AG09309 (cell line): ENCODE measurements around the gene GRAMD1B.

Source experiments
- DNase-seq: peaks from one replicate; pipeline ENCODE4 v3.0.0-alpha.2; 2010; ENCODE audit warnings: low read depth
- H3K4me3 ChIP-seq: 2 replicates; pipeline ENCODE4 v1.5.1; 2011; ENCODE audit warnings: mild to moderate bottlenecking, low read depth, low read length, moderate library complexity; ENCODE audit not compliant: control insufficient read depth
- CTCF ChIP-seq: IDR thresholded peaks from 2 replicates; pipeline ENCODE4 v1.5.1; 2011; ENCODE audit warnings: mild to moderate bottlenecking, low read depth, low read length, inconsistent platforms; ENCODE audit not compliant: insufficient read depth, control insufficient read depth; ENCODE audit errors: missing control alignments

The GRAMD1B gene

GRCh38 chr11:123584186-123584585, 154.1 kb downstream of the GRAMD1B start:
- TF ChIP-seq CTCF: no peak
- no peak for DNase-seq

GRCh38 chr11:123584737-123585136, 154.7 kb downstream of the GRAMD1B start:
- no peak for TF ChIP-seq CTCF
- no peak for DNase-seq
- H3K4me3 ChIP-seq: no peak overlapping the region

More at GRCh38 chr11:123584186-123584585, 154.1 kb downstream of the GRAMD1B start:
- no peak overlapping the region for H3K4me3 ChIP-seq

DNA sequence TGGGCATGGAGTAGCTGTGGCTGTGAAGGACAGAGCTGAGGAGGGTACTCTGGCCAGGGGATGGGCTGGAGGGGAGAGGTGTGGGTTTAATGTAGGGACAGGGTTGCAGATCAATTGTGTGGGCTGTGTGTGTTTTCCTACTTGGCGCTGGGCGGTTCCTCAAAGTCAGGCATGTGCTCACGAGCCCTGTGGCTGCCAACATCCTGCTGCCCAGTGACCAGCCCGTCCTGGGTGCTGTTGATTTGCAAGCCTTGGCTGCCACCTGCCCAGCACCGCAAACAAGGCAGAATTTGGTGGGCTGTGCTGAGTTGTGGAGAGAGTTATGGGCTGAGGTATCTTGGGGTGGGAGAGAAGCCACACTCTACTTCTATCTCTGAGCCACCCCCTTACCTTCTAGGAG, 155.1 kb downstream of the GRAMD1B start:
- no peak for DNase-seq
- TF ChIP-seq CTCF: no peak
- no peak overlapping the region for H3K4me3 ChIP-seq

GRCh38 chr11:123585706-123586105, 155.6 kb downstream of the GRAMD1B start:
- H3K4me3 ChIP-seq: no peak overlapping the region
- no peak for TF ChIP-seq CTCF
- DNase-seq: no peak

DNA sequence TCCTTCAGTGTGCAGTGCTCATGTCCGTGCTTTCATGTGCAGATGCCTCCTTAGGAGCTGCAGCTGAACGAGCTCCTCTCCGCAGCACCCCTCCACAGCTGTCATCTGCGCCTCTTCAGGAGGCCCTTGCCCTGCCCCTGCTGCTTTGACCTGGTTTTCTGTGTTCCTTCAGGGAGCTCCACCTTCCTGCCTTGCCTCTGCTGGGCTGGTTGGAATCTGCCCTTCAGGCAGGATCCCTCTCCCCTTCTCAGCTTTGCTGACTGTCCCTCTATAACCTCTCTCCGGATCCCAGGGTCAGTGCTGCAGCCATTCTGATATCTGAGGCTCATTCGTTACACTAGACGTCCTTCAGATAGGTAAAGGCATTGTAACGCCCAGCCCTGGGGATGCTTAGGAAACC, 156.5 kb downstream of the GRAMD1B start:
- no peak for TF ChIP-seq CTCF
- DNase-seq: no peak
- no peak overlapping the region for H3K4me3 ChIP-seq

DNA sequence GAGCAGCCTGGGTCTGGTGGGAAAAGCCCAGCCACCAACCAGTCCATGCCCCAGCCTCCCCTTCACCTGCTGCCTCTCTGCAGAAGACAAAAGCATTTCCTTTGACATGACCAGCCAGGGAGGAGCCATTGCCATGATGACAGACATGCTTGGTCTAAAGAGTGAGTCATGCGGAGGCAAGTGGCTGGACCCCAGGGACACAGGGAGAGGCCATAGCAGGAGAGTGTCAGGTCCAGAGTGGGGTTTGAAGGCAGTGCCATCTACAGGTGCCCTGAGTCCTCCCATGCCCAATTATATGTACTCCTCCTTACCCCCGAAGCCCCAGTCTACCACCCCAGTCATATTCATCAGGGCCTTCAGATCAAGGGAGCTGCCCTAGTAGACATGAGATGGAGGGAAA, 157.0 kb downstream of the GRAMD1B start:
- H3K4me3 ChIP-seq: no peak overlapping the region
- no peak for TF ChIP-seq CTCF
- DNase-seq: no peak

DNA sequence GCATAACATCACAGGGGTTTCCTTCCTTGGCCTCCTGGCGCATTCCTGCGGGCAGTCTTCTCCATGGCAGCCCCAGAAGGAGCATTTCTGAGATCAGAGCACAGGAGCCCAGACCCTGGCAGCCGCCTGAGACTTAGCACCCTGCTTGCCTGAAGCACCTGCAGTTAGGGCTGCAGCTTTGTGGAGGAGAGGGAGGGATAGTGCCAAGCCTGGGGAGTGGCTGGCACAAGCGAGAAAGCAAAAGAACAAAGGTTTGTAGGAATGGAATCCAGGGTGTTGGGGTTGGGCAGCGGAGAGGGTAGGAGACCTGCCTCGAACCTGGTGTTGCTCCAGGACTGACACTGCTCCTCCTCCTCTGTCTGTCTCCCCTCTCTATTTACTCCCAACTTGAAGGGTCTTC, 157.5 kb downstream of the GRAMD1B start:
- no peak for DNase-seq
- no peak for TF ChIP-seq CTCF
- no peak overlapping the region for H3K4me3 ChIP-seq
